ENCODE results near the gene MYOG. TPM values are rescaled to one million over a fixed set of nuclear protein-coding genes. Genes with fewer than 3 reads are reported as not detected.

Gene MYOG
- total and polyA plus RNA-seq, 2 donors (not counting 1 experiment from before 2014, with no cell fraction given) = not detected

DNA sequence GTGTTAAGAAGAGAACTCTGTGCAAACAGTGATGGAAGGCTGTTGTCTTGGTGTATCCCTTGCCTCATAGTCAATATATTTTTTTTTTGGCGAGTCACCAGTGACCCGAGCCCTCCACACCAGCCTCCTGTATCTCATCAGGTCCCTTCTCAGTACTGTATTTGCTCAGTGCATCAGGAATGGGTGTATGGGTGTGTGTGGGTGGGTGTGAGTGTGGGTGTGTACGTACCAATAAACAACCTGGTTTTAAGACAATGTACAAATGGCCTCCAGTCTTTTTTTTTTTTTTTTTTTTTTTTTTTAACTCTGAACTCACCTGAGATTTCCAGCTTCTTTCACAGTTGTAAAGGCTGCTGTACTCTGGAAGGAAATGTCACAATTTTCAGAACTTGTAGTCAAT is 7.3 kb downstream of the MYOG start:
- Histone ChIP-seq H3K4me2 (replicated peaks; ENCODE audit: low read depth, low read length, poor library complexity, severe bottlenecking) (no peak overlapping the region), H3K27me3 (replicated peaks in 1 of 4; ENCODE audit: control extremely low read depth in 1 of 4, control insufficient read depth in 3 of 4, insufficient read depth in 4 of 4, low read length in 3 of 4) (peaks cover 0 to 37% (median 10%) of the 10 kb centered on the region in 4 experiments), H3K9me3 (ENCODE audit: control extremely low read depth in 1 of 3, control insufficient read depth in 2 of 3, insufficient read depth in 1 of 3, low read length in 2 of 3) (peaks cover 0 to 3% (median 0%) of the 10 kb centered on the region in 3 donors), H3K36me3 (replicated peaks in 1 of 2; ENCODE audit: control extremely low read depth in 1 of 2, control insufficient read depth in 1 of 2, extremely low read depth in 1 of 2, insufficient read depth in 2 of 2, low read length in 1 of 2) (no peaks in the 10 kb centered on the region), H2AFZ (ENCODE audit: insufficient read depth, low read depth, low read length, poor library complexity, severe bottlenecking) (no peak overlapping the region), H3K4me1 (ENCODE audit: control insufficient read depth in 2 of 2, insufficient read depth in 2 of 2, low read length in 2 of 2) (peaks cover 12% of the 10 kb centered on the region in 2 donors), H3K9ac (ENCODE audit: low read length) (no peak overlapping the region), H3K79me2 (ENCODE audit: control insufficient read depth, insufficient read depth, low read length) (no peaks in the 10 kb centered on the region), H4K20me1 (ENCODE audit: control insufficient read depth, insufficient read depth, low read length, poor library complexity, severe bottlenecking) (no peaks in the 10 kb centered on the region), H3K27ac (ENCODE audit: low read length in 2 of 2) (no peak overlapping the region), H3K4me3 (ENCODE audit: control extremely low read depth in 1 of 5, extremely low read depth in 1 of 5, insufficient read depth in 1 of 5, low read depth in 2 of 5, low read length in 4 of 5) (no peak overlapping the region)
- WGBS (ENCODE audit: insufficient coverage) = no CpG with 5 or more reads among the region's 3 CpGs
- Mint-ChIP-seq H3K4me3 (no peak overlapping the region), H3K9me3 (ENCODE audit: insufficient read depth) (no peaks in the 10 kb centered on the region), H3K27ac (no peak overlapping the region), H3K27me3 (peaks cover 58% of the 10 kb centered on the region), H3K4me1 (peaks cover 8% of the 10 kb centered on the region)
- POLR2A ChIA-PET = no interaction called here
- ATAC-seq (ENCODE audit: low read depth) = no peak
- no peak for DNase-seq
- CTCF ChIA-PET = no interaction called here
- TF ChIP-seq EZH2 (IDR thresholded peaks at IDR 0.05; ENCODE audit: borderline replicate concordance, insufficient read depth, low read depth, low read length, poor library complexity, severe bottlenecking) = no peak
- TF ChIP-seq, protein P1, sequence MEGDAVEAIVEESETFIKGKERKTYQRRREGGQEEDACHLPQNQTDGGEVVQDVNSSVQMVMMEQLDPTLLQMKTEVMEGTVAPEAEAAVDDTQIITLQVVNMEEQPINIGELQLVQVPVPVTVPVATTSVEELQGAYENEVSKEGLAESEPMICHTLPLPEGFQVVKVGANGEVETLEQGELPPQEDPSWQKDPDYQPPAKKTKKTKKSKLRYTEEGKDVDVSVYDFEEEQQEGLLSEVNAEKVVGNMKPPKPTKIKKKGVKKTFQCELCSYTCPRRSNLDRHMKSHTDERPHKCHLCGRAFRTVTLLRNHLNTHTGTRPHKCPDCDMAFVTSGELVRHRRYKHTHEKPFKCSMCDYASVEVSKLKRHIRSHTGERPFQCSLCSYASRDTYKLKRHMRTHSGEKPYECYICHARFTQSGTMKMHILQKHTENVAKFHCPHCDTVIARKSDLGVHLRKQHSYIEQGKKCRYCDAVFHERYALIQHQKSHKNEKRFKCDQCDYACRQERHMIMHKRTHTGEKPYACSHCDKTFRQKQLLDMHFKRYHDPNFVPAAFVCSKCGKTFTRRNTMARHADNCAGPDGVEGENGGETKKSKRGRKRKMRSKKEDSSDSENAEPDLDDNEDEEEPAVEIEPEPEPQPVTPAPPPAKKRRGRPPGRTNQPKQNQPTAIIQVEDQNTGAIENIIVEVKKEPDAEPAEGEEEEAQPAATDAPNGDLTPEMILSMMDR (IDR thresholded peaks at IDR 0.05) = no peak
- intact Hi-C loops (cut with micrococcal nuclease) = no loop called here

DNA sequence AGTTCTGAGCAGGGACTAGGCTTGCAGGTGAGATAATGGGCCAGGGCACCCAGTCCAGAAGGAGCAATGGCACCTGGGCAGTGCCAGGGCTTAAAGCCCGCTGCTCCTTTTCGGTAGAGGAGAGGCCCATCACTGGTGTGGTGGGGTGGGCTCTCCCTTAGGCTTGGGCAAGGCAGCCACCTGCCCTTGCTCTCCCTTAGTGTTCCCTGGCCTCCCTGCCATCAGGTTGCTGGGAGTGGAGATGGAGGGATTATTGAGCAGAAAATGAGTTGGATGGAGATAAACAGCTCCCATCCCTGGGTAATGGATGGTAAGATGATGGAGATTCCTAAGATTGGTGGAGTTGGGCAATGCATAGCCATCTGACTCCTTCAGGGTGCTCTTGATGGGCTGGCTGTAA is 7.9 kb downstream of the MYOG start:
- Mint-ChIP-seq H3K27ac (no peak overlapping the region), H3K27me3 (peaks cover 63% of the 10 kb centered on the region), H3K9me3 (ENCODE audit: insufficient read depth) (no peaks in the 10 kb centered on the region), H3K4me1 (peaks cover 8% of the 10 kb centered on the region), H3K4me3 (no peak overlapping the region)
- H2AFZ ChIP-seq (ENCODE audit: insufficient read depth, low read depth, low read length, poor library complexity, severe bottlenecking) = no peak overlapping the region
- DNase-seq (no peak), ATAC-seq (ENCODE audit: low read depth) (no peak)
- TF ChIP-seq, protein P1 (IDR thresholded peaks at IDR 0.05) = no peak
- no peaks in the 10 kb centered on the region for H3K79me2 ChIP-seq (ENCODE audit: control insufficient read depth, insufficient read depth, low read length)
- H3K27ac ChIP-seq (ENCODE audit: low read length in 2 of 2) = no peak overlapping the region
- H3K4me1 ChIP-seq (ENCODE audit: control insufficient read depth in 2 of 2, insufficient read depth in 2 of 2, low read length in 2 of 2) = peaks cover 12% of the 10 kb centered on the region in 2 donors
- no peak overlapping the region for H3K9ac ChIP-seq (ENCODE audit: low read length)
- H3K9me3 ChIP-seq (ENCODE audit: control extremely low read depth in 1 of 3, control insufficient read depth in 2 of 3, insufficient read depth in 1 of 3, low read length in 2 of 3) = peaks cover 0 to 3% (median 0%) of the 10 kb centered on the region in 3 donors
- WGBS (ENCODE audit: insufficient coverage) = 75% methylated on average over 2 of the region's 2 CpGs
- no peak overlapping the region for H3K4me2 ChIP-seq (replicated peaks; ENCODE audit: low read depth, low read length, poor library complexity, severe bottlenecking)
- intact Hi-C loops (cut with micrococcal nuclease) = no loop called here
- H3K27me3 ChIP-seq (replicated peaks in 1 of 4; ENCODE audit: control extremely low read depth in 1 of 4, control insufficient read depth in 3 of 4, insufficient read depth in 4 of 4, low read length in 3 of 4) = peaks cover 0 to 41% (median 10%) of the 10 kb centered on the region in 4 experiments
- H4K20me1 ChIP-seq (ENCODE audit: control insufficient read depth, insufficient read depth, low read length, poor library complexity, severe bottlenecking) = no peaks in the 10 kb centered on the region
- ChIA-PET CTCF (interaction anchor here (0.6 to 1.4 kb wide), 2 partner anchors 137 to 1669 kb away, joined by 3 read pairs; no protein-coding TSS in a partner anchor), POLR2A (no interaction called here)
- H3K36me3 ChIP-seq (replicated peaks in 1 of 2; ENCODE audit: control extremely low read depth in 1 of 2, control insufficient read depth in 1 of 2, extremely low read depth in 1 of 2, insufficient read depth in 2 of 2, low read length in 1 of 2) = no peaks in the 10 kb centered on the region
- H3K4me3 ChIP-seq (ENCODE audit: control extremely low read depth in 1 of 5, extremely low read depth in 1 of 5, insufficient read depth in 1 of 5, low read depth in 2 of 5, low read length in 4 of 5) = no peak overlapping the region
